Superior temporal gyrus (tissue), 1 donor: ENCODE results near the gene PLA2G5.
A peak's percentile ranks its signal among the peaks of the same experiment; 100 is the strongest.
"Not testable (repeated sequence)": the region's sequence is repeated elsewhere in the genome, so short reads cannot be mapped to it uniquely, and the experiment has no call there.

Source experiments
- DNase-seq: peaks from one replicate; pipeline ENCODE4 v3.0.0-alpha.2; 2016; ENCODE audit errors: extremely low spot score

Gene PLA2G5

DNA sequence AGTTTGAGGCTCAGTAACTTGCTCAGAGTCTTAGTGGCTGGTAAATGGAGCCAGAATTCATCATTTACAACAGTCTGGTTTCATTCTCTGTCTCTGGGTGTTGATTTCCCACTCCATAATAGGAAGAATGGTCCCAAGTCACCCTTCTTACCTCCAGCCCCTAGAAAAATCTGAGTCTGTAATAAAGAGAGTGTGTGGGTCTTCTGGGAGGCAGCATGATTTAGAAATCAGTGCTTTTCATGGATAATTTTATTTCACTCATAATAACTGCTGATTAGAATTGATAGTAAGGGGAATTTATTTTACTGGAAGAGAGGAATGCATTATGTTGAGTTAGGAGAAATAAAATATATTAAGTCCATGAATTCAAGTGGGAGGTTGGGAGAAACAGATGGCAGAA is 47.2 kb downstream of the PLA2G5 start:
- DNase-seq = no peak

DNA sequence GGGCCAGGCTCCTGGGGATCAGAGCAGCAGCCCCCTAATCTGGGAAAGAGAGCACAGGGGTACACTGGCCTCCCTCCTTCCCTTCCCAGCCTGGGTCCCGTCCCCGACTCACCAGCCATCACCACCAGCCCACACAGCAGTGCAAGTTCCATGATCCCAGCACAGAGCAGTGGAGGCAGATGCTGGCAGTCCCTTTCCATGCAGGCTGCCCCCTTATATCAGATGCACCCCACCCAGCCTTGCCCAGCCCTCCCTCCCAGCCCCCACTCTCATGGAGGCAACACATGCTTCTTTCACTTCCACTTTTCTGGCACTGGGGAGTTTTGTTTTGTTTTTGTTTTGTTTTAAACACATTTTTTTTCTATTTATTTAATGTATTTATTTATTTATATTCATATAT is 49.4 kb downstream of the PLA2G5 start, which contains the start of gene PLA2G2D:
Gene PLA2G2D, minus strand, starts transcription at position 190 of the 400 bp plus-strand sequence. Its CDS starts 38 bp downstream, at position 152.
- DNase-seq = no peak

DNA sequence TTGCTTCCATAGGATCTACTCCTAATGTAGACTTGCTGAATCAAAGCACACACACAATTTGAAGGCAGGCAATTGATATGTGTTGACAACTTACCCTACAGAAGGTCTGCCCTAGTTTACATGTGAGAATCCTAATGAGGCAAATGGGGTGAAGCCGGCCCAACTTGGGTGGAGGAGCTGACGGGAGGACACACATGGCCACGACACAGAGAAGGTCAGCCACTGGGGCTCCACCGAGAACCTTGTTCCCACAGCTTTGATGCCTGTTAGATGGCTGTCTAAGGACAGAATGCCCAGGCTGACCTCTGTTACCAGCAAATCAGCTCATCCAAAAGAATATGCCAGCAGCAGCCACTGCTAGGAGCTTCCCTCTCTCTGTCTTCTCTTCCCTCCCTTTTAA is 50.8 kb downstream of the PLA2G5 start:
- DNase-seq = no peak

DNA sequence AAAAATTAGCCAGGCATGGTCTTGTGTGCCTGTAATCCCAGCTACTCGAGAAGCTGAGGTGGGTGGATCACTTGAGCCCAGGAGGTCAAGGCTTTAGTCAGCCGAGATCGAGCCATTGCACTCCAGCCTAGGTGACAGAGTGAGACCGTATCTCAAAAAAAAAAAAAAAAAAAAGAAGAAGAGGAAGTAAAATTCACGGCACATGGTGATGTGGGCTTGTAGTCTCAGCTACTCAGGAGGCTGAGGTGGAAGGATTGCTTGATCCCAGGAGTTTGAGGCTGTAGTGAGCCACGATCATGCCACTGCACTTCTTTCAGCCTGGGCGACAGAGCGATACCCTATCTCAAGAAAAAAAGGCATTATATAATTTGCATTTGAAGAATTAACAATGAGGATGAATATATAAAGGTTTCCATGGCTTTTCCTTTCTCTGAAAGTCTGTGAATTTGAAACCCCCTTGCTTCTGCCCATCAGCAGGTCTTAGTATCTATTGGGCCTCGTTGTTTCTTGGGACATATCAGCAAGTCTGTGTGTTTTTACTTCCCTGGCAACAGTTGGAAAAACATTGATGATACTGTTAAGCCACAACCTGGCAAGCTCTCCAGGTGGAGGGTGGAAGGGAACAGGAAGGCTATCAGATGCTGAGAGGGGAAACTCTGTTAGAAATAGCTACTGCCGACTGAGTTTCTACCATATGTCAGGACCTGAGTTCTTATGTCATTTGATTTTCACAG is 53.9 kb downstream of the PLA2G5 start:
- no peak for DNase-seq

DNA sequence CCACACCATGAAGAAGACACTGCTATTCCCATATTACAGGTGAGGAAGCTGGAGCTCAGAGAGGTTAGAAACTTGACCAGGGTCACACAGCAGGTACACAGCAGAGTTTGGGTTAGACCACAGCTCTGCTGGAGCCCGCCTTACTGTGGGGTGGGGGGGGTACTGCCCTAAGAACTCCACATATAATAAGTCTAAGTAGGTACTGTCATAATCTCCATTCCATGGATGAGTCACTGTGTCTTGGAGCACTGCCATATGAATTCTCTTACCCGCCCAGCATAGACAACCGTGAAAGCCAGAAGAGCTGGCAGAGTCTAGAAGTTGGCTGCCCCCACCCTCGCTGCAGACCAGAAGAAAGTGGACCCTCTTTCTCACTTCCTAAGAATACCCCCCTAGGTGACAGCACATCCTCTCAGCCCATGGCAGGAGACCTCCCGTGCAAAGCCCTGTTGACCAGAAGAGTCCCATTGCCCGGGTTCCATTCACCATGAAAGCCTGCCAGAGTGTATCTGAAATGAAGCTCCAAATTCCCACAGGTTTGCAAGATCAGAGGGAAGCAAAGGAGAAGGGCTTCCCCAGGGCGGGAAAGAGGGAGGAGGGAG is 54.6 kb downstream of the PLA2G5 start:
- peak; percentile 58 for DNase-seq

DNA sequence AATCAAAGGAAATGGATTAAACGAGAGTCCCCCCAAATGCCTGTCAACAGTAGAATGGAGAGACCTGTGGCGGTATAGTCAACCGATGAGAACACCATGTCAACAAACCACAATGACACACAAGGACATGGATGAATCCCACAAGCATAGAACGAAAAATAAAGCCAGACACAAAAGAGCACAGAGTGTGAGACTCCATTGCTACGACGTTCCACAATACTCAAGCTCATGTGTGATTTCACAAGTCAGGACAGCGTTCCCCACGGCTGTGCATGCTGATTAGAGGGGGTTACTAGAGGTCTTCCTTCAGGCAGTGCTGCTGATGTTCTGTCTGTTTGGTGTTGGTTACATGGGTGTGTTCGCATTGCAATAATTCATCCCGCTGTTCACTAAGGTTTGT is 55.1 kb downstream of the PLA2G5 start:
- no peak for DNase-seq

DNA sequence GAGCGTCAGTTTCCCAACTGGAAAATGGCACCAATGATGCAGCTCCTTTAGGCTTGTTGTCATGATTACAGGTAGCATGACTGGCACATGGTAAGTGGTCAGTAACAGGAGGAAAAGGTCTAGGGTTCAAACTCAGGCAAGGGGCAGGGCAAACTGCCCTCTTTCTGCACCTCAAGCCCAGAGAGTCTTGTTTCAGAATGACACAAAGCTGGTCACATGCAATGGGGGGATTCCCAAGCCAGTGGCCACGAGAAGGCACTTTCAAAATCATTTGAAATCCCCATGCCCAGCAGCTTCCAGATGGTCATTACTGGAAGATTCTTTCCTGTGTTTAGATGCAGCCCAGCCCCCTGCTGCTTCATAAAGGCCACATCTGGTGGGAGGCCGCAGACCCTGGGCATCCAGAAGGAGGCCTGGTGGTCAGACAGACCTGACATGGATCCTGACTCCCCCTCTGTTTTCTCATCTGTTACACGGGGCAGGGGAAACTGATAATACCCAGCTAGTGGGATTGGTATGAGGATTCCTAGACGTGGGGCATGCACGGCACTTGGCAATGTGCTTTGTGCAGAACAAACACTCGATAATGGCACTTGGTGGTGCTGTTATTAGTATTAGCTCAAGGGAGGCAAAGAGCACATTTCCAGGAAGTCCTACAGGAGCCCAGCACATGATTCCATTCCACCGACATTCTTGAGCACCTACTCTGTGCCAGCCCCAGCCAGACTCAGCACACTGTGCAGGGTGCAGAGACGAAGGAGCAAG is 56.2 kb downstream of the PLA2G5 start:
- no peak for DNase-seq

DNA sequence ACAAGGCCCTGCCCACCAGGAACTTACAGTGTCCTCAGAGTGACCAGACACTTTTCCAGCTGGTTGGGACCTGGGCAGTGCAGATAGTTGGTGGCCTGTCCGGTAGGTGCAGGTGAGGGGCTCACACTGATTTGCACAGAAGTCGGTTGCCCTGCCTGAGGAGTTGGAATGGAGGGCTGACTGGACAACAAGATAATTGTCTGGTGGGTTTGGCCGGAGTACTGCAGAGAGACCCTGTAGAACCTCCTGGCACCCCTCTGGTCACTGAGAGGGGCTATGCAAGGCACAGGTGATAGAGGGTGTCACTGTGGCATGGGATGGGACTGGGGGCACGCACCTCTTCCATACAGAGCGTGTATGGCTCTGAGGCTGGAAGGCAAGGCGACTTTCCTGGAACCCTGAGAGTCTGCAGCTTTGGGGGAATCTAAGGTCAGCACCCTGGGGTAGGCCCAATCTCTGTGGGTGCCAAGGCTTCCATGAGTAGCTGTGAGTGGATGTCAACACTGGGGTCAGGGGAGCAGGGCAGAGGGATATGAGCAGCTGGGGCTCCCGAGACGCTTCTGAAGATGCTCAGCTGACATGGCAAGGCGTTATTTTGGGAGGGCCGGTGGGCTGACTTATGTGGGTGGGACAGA is 56.9 kb downstream of the PLA2G5 start:
- DNase-seq = no peak

DNA sequence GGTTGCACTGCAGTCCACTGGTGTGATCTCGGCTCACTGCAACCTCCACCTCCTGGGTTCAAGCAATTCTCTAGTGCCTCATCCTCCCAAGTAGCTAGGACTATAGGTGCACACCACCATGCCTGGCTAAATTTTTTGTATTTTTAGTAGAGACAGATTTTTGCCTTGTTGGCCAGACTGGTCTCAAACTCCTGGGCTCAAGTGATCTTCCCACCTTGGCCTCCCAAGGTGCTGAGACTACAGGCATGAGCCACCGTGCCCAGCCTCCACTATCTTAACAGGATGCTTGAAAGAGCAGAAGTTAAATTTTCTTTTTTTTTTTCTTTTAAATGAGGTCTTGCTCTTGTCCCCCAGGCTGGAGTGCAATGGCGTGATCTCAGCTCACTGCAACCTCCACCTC is 60.5 kb downstream of the PLA2G5 start:
- not testable (repeated sequence) for DNase-seq

DNA sequence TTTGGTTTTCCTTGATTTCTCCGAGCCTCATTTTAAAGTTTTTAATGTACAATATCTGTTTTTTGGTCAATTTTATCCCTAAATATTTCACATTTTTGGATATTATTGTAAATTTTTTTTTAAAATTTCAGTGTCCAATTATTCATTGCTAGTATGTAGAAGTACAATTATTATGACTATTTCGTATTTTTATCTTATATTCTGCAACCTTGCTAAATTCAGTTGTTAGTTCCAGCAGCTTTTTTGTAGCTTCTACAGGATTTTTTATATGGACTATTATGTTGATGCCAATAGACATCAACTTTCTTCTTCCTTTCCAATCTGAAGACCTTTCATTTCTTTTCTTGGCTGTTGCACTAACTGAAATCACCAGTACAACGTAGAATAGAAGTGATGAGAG is 65.0 kb downstream of the PLA2G5 start:
- no peak for DNase-seq

DNA sequence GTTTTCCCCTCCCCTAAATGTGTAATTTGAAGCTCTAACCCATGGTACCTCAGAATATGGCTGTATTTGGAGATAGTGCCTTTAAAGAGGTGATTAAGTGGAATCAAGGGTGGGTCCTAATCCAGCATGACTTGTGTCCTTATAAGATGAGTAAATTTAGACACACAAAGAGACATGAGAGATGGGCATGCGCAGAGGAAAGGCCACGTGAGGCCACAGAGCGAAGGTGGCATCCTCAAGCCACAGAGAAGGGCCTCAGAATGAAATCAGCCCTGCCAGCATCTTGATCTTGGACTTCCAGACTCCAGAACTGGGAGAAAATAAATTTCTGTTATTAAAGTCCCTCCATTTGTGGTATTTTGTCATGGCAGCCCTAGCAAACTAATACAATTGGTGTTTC is 66.3 kb downstream of the PLA2G5 start:
- no peak for DNase-seq

DNA sequence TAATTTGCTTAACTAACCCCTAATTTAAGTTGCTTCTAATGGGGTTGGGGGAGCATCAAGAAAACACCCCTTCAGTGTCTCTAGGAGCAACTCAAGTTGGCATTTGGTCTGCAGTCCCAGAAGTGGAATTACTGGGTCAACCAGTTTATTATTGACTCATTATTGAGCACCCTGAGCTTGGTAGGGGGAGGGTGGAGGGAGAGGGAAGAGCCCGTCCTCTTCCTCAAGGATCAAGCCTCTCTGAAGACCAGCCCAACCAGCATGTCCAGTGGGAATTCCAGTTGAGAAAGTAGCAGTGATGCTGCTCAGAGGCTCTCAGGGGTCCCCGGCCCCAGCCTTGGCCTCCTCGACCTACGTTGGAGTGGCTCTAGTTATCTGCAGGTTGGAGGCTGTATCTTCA is 67.1 kb downstream of the PLA2G5 start:
- no peak for DNase-seq

DNA sequence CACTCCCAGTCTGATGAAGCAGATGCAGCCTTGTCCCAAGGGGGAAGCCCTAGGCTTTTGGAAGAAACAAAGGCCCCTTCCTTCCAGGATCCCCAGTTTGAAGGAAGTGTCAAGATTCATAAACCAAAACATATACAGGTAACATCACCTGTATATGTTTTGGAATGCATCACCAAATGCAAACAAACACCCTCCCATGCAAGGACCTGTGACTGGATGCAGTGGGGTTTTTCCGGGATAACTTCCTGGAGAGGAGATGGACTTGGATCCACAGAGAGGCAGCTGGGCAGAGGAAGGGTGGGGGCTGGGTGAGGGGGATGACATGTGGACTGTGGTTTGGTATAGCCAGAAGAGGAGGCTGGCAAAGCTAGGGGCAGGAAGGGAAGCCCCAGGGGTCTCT is 67.6 kb downstream of the PLA2G5 start:
- no peak for DNase-seq

DNA sequence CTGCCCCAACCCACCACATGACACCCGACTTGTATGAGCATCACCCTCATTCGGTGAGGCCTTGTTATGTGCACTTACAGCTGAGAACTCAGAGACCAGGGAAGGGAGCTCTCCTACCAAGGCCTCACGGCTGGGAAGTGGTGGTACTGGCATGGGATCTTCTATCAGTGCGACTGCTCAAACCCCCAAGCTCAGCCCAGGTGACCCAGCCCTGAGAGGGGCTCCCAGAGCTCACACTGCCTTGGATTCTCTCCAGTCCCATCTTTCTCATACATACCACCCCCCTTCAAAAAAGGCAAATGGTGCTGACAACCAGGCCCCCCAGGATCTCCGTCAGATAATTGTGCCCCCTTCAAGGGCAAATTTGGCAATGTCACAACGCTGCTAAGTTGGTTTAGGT is 68.4 kb downstream of the PLA2G5 start:
- DNase-seq = no peak

DNA sequence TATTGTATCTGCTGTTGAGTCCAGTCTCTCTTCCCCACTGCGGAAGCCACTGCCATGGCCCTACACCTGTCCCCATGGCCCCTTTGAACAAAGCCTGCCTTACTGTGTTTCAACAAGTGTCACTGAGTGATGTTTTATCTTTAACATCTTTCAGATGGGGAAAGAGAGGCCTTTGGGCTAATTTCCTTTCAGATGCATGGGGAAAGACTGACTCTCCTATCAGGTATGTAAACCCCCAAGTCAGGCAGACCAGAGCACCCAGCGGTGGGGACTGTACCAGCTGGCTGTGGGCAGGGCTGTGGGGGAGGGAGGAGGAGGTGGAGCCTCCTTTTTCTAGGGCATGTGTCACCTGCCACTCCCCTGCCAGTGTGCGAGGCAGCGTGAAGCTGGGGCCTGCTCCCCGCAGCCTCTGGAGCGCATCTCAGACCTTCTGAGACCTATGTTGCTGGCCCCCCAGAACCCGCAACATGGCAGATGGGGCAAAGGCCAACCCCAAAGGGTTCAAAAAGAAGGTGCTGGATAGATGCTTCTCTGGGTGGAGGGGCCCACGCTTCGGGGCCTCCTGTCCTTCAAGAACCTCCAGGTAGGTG is 69.1 kb downstream of the PLA2G5 start, which contains the start of gene PLA2G2F:
Gene PLA2G2F, plus strand, starts transcription at position 363 of the 590 bp plus-strand sequence. Its CDS starts 105 bp downstream, at position 468.
- DNase-seq = no peak

DNA sequence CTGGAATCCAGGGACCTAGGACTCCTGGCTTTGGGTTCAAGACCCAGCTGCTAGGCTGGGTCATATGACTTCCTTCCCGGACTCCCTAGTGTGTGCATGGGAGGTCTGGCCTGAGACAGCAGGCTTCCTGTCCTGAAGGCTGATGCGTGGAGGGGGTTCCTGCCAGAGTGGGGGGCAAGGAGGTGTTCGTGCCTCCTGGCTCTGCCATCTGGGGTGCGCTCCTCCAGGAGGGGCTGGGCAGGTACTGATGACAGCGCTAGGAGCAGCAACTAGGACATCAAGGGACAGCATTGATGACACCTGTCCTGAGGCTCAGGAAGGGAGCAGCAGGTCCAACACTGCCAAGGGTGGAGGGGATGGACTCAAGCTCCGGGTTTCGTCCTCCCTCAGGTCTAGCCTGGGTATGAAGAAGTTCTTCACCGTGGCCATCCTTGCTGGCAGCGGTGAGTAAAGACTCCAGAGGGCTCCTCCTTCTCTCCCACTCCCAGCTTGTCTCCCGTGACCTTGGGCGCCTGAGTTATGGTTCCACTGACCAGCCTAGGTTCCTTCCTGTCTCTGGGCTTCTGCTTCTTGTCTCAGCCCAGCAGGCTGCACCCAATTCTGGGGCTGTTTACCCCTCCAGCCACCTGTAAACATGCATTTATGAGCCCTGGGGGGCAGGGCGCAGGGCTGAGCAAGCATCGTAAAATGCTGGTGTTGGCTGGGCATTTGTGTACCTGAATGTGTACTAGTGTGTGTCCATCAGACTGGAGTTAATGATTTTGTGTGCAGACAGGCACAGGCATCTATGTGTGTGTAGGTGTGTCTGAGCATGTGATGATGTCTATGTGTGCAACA is 70.0 kb downstream of the PLA2G5 start:
- no peak for DNase-seq

DNA sequence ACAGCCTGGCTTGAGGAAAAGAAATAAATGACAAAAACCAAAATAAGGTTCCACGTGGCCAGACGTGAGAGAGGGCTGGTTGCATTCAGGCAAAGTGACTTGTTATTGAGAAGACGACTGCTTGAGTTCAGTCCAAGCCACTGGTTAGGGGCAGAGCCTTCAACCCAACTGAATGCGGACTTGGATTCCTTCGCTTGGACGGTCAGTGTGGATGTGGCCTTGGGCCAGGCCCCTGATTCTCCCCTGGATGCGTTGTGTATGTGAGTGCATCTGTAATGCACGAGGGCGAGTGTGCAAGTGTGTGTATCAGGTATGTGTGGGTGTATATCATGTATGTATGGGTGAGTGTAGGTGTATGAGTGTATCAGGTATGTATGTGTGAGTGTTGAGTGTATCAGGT is 71.0 kb downstream of the PLA2G5 start:
- DNase-seq = no peak

DNA sequence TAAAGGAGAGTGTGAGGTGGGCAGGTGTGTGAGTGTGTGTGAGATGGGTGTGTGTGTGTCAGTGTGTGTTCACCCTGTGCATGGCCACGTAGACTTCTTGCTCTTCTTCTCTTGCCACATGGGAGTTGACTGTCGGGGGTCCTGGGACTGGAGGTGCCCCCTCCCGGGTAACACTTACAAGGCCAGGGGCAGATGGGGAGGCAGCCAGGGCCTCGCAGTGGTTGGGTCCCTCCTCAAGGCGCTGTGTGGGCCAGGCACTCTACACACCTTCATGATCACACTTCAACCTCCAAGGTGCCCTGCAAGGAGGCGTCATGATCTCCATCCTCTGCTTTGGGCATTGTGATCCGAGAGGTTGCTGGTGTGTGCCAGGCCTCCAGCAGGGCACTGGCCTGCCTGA is 71.5 kb downstream of the PLA2G5 start:
- no peak for DNase-seq
